CD4-positive, alpha-beta T cell treated with Interleukin-21 for 1 hour (primary cell): ENCODE data around the gene METTL14.

Experiments used
- DNase-seq: peaks from one replicate; pipeline ENCODE4 v3.0.0-alpha.2; 2020

The METTL14 gene

DNA sequence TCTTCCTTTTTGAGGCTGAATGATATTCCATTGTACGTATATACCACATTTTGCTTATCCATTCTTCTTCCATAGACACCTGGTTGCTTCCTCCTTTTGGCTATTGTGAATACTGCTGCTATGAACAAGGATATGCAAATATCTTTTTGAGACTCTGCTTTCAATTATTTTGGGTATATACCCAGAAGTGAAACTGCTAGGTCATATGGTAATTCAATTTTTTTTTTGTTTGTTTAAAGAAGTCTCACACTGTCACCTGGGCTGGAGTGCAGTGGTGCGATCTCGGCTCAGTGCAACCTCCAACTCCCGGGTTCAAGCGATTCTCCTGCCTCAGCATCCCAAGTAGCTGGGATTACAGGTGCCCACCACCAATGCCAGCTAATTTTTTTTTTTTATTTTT is 75.3 kb downstream of the METTL14 start:
- DNase-seq, result no peak

DNA sequence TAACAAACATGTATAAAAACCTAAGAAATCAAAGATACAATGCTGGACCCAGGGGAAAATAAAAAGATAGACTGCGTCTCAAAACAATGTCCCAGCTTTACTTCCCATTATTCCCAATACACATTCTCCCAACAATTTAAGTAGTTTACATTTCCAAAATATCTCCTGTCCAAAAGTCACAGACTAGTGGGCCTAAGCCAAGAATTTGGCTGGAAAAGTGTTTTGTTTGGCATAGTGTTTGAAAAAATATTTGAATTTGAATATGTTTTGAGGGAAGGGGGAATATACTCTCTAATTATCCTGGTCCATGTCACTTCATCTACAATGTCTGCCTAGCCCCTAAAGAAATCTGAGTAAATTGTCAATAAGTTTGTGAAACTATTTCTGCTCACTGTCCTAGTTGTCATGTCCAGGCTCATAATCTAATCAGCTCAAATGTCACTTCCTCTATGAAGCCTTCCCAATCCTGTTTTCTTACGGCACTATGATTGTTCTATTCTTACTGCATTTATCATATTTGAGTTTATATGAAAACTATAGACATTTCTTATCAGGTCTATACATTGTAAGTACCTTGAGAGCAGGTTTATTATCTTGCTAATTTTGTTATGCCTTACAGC is 76.3 kb downstream of the METTL14 start:
- DNase-seq, result no peak

DNA sequence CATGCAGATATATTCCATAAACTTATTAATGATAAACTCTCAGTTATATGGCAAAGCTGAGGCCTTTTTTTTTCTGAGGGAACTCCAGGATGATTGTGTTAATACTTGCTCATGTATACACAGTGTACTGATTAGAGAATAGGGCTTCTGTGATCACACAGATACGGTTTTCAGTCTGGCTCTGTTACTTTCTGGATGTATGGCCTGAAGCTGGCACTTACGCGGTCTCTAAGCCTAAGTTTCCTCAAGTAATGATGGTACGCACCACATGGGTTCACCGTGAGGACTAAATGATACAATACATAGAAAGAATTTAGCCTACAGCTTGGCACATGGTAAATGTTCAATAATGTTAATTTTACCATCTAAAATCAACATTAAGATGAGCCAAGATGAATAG is 77.0 kb downstream of the METTL14 start:
- no peak for DNase-seq

DNA sequence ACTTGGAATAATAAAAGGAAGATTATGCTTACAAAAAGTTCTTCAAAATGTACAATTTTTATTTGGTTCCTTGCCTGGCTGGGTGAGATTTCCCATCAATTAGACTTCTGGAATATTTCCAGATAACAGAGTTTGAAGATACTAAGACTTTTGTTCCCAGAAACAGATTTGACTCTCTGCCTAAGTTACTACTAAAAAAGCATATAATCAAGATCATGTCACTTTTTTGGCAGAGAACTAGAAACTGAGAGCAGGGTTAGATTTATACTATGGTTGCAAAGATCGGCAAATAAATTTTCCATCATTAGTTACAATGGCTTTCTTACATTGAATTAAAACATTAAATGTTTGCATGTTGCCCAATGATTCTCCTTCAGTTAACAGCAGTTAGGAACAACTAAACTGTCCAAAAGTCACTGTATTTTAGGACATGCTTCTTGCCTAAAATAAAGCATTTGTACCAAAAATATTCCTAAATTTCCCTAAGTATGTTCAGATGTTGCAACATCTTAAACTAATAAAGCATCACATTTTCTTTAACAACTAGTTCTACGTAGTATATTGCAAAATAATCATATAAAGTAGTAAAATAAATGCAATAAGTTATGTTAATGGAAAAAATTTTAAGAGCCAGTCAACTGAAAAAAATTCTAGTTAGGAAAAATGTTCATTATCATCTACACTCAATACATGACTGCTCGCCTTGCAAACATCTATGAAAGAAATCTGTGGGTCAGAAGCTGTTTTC is 77.7 kb downstream of the METTL14 start:
- DNase-seq, result no peak
